ENCODE results near the gene THUMPD2. TPM values are rescaled to one million over a fixed set of nuclear protein-coding genes. Genes with fewer than 3 reads are reported as not detected.
"Not testable (repeated sequence)": the region's sequence is repeated elsewhere in the genome, so short reads cannot be mapped to it uniquely, and the experiment has no call there.

The THUMPD2 gene
- total and polyA plus RNA-seq, 5 donors from 2014 or later, result 5.3 to 13.4 (median 5.4) TPM

- Histone ChIP-seq H3K27me3 (ENCODE audit: control insufficient read depth, insufficient read depth, low read length) (no peaks in the 10 kb centered on the region), H3K4me3 (ENCODE audit: low read depth, low read length) (no peak overlapping the region), H3K4me1 (ENCODE audit: control insufficient read depth, insufficient read depth, low read length, poor library complexity, severe bottlenecking) (no peaks in the 10 kb centered on the region), H3K9me3 (ENCODE audit: control insufficient read depth in 2 of 2, low read length in 2 of 2) (no peaks in the 10 kb centered on the region), H3K36me3 (ENCODE audit: control insufficient read depth, insufficient read depth, low read length) (no peaks in the 10 kb centered on the region), H3K27ac (ENCODE audit: insufficient read depth, low read length, poor library complexity, severe bottlenecking) (no peak overlapping the region)
- no peaks in the 10 kb centered on the region for H3K36me3 Mint-ChIP-seq
- H3K27ac Mint-ChIP-seq, result no peak overlapping the region
- peaks cover 0 to 11% (median 2%) of the 10 kb centered on the region in 7 donors for H3K9me3 Mint-ChIP-seq
- DNase-seq (no peak), ATAC-seq (ENCODE audit: low read depth in 2 of 2) (no peak)
- H3K4me1 Mint-ChIP-seq, result no peaks in the 10 kb centered on the region
- peaks cover 11% of the 10 kb centered on the region for H3K27me3 Mint-ChIP-seq
- H3K4me3 Mint-ChIP-seq, result no peak overlapping the region
Measured at GRCh38 chr2:39796134-39796533, 17.1 kb upstream of the THUMPD2 start.

GRCh38 chr2:39790216-39790818 lies 11.3 kb upstream of the THUMPD2 start:
- H3K27me3 ChIP-seq (ENCODE audit: control insufficient read depth, insufficient read depth, low read length); H3K36me3 ChIP-seq (ENCODE audit: control insufficient read depth, insufficient read depth, low read length); DNase-seq; ATAC-seq (ENCODE audit: low read depth in 2 of 2); H3K4me1 Mint-ChIP-seq; H3K4me3 Mint-ChIP-seq; H3K4me3 ChIP-seq (ENCODE audit: low read depth, low read length); H3K36me3 Mint-ChIP-seq; H3K9me3 ChIP-seq (ENCODE audit: control insufficient read depth in 2 of 2, low read length in 2 of 2); H3K27ac Mint-ChIP-seq; H3K9me3 Mint-ChIP-seq; H3K4me1 ChIP-seq (ENCODE audit: control insufficient read depth, insufficient read depth, low read length, poor library complexity, severe bottlenecking); H3K27ac ChIP-seq (ENCODE audit: insufficient read depth, low read length, poor library complexity, severe bottlenecking): not testable (repeated sequence)
- peaks cover 12% of the 10 kb centered on the region for H3K27me3 Mint-ChIP-seq

GRCh38 chr2:39787950-39788349 lies 8.9 kb upstream of the THUMPD2 start:
- peaks cover 9% of the 10 kb centered on the region for H3K27me3 ChIP-seq (ENCODE audit: control insufficient read depth, insufficient read depth, low read length)
- H3K9me3 Mint-ChIP-seq, result peaks cover 0 to 9% (median 3%) of the 10 kb centered on the region in 7 donors

GRCh38 chr2:39786761-39787522 lies 7.9 kb upstream of the THUMPD2 start:
- no peaks in the 10 kb centered on the region for H3K36me3 ChIP-seq (ENCODE audit: control insufficient read depth, insufficient read depth, low read length)
- no peak overlapping the region for H3K4me3 Mint-ChIP-seq
- DNase-seq (no peak), ATAC-seq (ENCODE audit: low read depth in 2 of 2) (no peak)
- no peak overlapping the region for H3K4me3 ChIP-seq (ENCODE audit: low read depth, low read length)
- H3K9me3 ChIP-seq (ENCODE audit: control insufficient read depth in 2 of 2, low read length in 2 of 2), result no peaks in the 10 kb centered on the region
- peaks cover 9% of the 10 kb centered on the region for H3K27me3 ChIP-seq (ENCODE audit: control insufficient read depth, insufficient read depth, low read length)
- H3K4me1 Mint-ChIP-seq, result peaks cover 0 to 12% (median 1%) of the 10 kb centered on the region in 4 donors
- peaks cover 11% of the 10 kb centered on the region for H3K27me3 Mint-ChIP-seq
- no peaks in the 10 kb centered on the region for H3K4me1 ChIP-seq (ENCODE audit: control insufficient read depth, insufficient read depth, low read length, poor library complexity, severe bottlenecking)
- H3K9me3 Mint-ChIP-seq, result peaks cover 0 to 9% (median 3%) of the 10 kb centered on the region in 7 donors
- no peak overlapping the region for H3K27ac ChIP-seq (ENCODE audit: insufficient read depth, low read length, poor library complexity, severe bottlenecking)
- H3K27ac Mint-ChIP-seq, result no peak overlapping the region
- no peaks in the 10 kb centered on the region for H3K36me3 Mint-ChIP-seq

More at GRCh38 chr2:39787950-39788349, 8.9 kb upstream of the THUMPD2 start:
- Histone ChIP-seq H3K4me1 (ENCODE audit: control insufficient read depth, insufficient read depth, low read length, poor library complexity, severe bottlenecking) (no peaks in the 10 kb centered on the region), H3K27ac (ENCODE audit: insufficient read depth, low read length, poor library complexity, severe bottlenecking) (no peak overlapping the region), H3K36me3 (ENCODE audit: control insufficient read depth, insufficient read depth, low read length) (no peaks in the 10 kb centered on the region), H3K4me3 (ENCODE audit: low read depth, low read length) (no peak overlapping the region), H3K9me3 (ENCODE audit: control insufficient read depth in 2 of 2, low read length in 2 of 2) (no peaks in the 10 kb centered on the region)
- Mint-ChIP-seq H3K27ac (no peak overlapping the region), H3K4me3 (no peak overlapping the region), H3K36me3 (no peaks in the 10 kb centered on the region), H3K27me3 (peaks cover 12% of the 10 kb centered on the region), H3K4me1 (peaks cover 0 to 6% (median 1%) of the 10 kb centered on the region in 4 donors)
- DNase-seq (no peak), ATAC-seq (ENCODE audit: low read depth in 2 of 2) (no peak)

GRCh38 chr2:39782591-39782990 lies 3.5 kb upstream of the THUMPD2 start:
- H3K36me3 Mint-ChIP-seq, result no peaks in the 10 kb centered on the region
- no peaks in the 10 kb centered on the region for H3K9me3 Mint-ChIP-seq
- H3K27ac ChIP-seq (ENCODE audit: insufficient read depth, low read length, poor library complexity, severe bottlenecking), result no peak overlapping the region
- H3K4me1 Mint-ChIP-seq, result peaks cover 18 to 48% (median 27%) of the 10 kb centered on the region in 4 donors
- H3K27me3 Mint-ChIP-seq, result peaks cover 14% of the 10 kb centered on the region
- H3K36me3 ChIP-seq (ENCODE audit: control insufficient read depth, insufficient read depth, low read length), result no peaks in the 10 kb centered on the region
- peak overlapping the region in 2 of 4 donors; percentile 42 to 80 for H3K4me3 Mint-ChIP-seq
- H3K27ac Mint-ChIP-seq, result peak overlapping the region in 1 of 3 donors; percentile 25
- H3K9me3 ChIP-seq (ENCODE audit: control insufficient read depth in 2 of 2, low read length in 2 of 2), result no peaks in the 10 kb centered on the region
- H3K4me1 ChIP-seq (ENCODE audit: control insufficient read depth, insufficient read depth, low read length, poor library complexity, severe bottlenecking), result peaks cover 9% of the 10 kb centered on the region
- H3K4me3 ChIP-seq (ENCODE audit: low read depth, low read length), result no peak overlapping the region
- ATAC-seq (ENCODE audit: low read depth in 2 of 2) (no peak), DNase-seq (no peak)
- peaks cover 9% of the 10 kb centered on the region for H3K27me3 ChIP-seq (ENCODE audit: control insufficient read depth, insufficient read depth, low read length)

GRCh38 chr2:39781697-39782096 lies 2.6 kb upstream of the THUMPD2 start:
- no peaks in the 10 kb centered on the region for H3K36me3 ChIP-seq (ENCODE audit: control insufficient read depth, insufficient read depth, low read length)
- Mint-ChIP-seq H3K36me3 (no peaks in the 10 kb centered on the region), H3K27ac (peak overlapping the region in 1 of 3 donors; percentile 64), H3K27me3 (peaks cover 7% of the 10 kb centered on the region), H3K4me1 (peaks cover 20 to 56% (median 35%) of the 10 kb centered on the region in 4 donors), H3K4me3 (peak overlapping the region in 2 of 4 donors; percentile 46 to 93), H3K9me3 (no peaks in the 10 kb centered on the region)
- ATAC-seq (ENCODE audit: low read depth in 2 of 2), result no peak
- no peak overlapping the region for H3K27ac ChIP-seq (ENCODE audit: insufficient read depth, low read length, poor library complexity, severe bottlenecking)
- H3K4me1 ChIP-seq (ENCODE audit: control insufficient read depth, insufficient read depth, low read length, poor library complexity, severe bottlenecking), result peaks cover 17% of the 10 kb centered on the region
- peaks cover 6% of the 10 kb centered on the region for H3K27me3 ChIP-seq (ENCODE audit: control insufficient read depth, insufficient read depth, low read length)
- no peaks in the 10 kb centered on the region for H3K9me3 ChIP-seq (ENCODE audit: control insufficient read depth in 2 of 2, low read length in 2 of 2)
- no peak overlapping the region for H3K4me3 ChIP-seq (ENCODE audit: low read depth, low read length)
- DNase-seq, result no peak

GRCh38 chr2:39780825-39781600 lies 2.0 kb upstream of the THUMPD2 start:
- Mint-ChIP-seq H3K9me3 (no peaks in the 10 kb centered on the region), H3K27ac (peak overlapping the region; percentile 41 to 94 (median 64)), H3K4me1 (peaks cover 22 to 61% (median 39%) of the 10 kb centered on the region in 4 donors), H3K4me3 (peak overlapping the region; percentile 46 to 96 (median 92)), H3K36me3 (no peaks in the 10 kb centered on the region), H3K27me3 (peaks cover 7% of the 10 kb centered on the region)
- Histone ChIP-seq H3K27ac (ENCODE audit: insufficient read depth, low read length, poor library complexity, severe bottlenecking) (no peak overlapping the region), H3K27me3 (ENCODE audit: control insufficient read depth, insufficient read depth, low read length) (peaks cover 6% of the 10 kb centered on the region), H3K9me3 (ENCODE audit: control insufficient read depth in 2 of 2, low read length in 2 of 2) (no peaks in the 10 kb centered on the region), H3K4me3 (ENCODE audit: low read depth, low read length) (peak overlapping the region; percentile 32), H3K36me3 (ENCODE audit: control insufficient read depth, insufficient read depth, low read length) (no peaks in the 10 kb centered on the region), H3K4me1 (ENCODE audit: control insufficient read depth, insufficient read depth, low read length, poor library complexity, severe bottlenecking) (peaks cover 17% of the 10 kb centered on the region)
- DNase-seq (peak in 1 of 3 donors; percentile 29), ATAC-seq (ENCODE audit: low read depth in 2 of 2) (no peak)
